ENCODE data around the gene HIVEP3.

GRCh38 chr1:41876576-41877445, 41.9 kb downstream of the HIVEP3 start:
- TF ChIP-seq, protein P1, sequence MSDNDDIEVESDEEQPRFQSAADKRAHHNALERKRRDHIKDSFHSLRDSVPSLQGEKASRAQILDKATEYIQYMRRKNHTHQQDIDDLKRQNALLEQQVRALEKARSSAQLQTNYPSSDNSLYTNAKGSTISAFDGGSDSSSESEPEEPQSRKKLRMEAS (IDR thresholded peaks at IDR 0.05) = no peak
- TF ChIP-seq TCF12 (IDR thresholded peaks at IDR 0.05; ENCODE audit: low read depth) (no peak), CREB1 (IDR thresholded peaks at IDR 0.05; ENCODE audit: low read depth) (no peak), TAF1 (IDR thresholded peaks at IDR 0.05; ENCODE audit: low read depth) (no peak), YY1 (IDR thresholded peaks at IDR 0.05; ENCODE audit: low read depth) (no peak), RAD21 (IDR thresholded peaks at IDR 0.05; ENCODE audit: low read depth) (no peak), EP300 (IDR thresholded peaks at IDR 0.05; ENCODE audit: borderline replicate concordance) (no peak), FOXM1 (IDR thresholded peaks at IDR 0.05; ENCODE audit: borderline replicate concordance, low read depth) (no peak), EGR1 (IDR thresholded peaks at IDR 0.05) (no peak), TEAD4 (IDR thresholded peaks at IDR 0.05) (no peak), USF1 (IDR thresholded peaks at IDR 0.05) (no peak)
- TF ChIP-seq, protein P2, sequence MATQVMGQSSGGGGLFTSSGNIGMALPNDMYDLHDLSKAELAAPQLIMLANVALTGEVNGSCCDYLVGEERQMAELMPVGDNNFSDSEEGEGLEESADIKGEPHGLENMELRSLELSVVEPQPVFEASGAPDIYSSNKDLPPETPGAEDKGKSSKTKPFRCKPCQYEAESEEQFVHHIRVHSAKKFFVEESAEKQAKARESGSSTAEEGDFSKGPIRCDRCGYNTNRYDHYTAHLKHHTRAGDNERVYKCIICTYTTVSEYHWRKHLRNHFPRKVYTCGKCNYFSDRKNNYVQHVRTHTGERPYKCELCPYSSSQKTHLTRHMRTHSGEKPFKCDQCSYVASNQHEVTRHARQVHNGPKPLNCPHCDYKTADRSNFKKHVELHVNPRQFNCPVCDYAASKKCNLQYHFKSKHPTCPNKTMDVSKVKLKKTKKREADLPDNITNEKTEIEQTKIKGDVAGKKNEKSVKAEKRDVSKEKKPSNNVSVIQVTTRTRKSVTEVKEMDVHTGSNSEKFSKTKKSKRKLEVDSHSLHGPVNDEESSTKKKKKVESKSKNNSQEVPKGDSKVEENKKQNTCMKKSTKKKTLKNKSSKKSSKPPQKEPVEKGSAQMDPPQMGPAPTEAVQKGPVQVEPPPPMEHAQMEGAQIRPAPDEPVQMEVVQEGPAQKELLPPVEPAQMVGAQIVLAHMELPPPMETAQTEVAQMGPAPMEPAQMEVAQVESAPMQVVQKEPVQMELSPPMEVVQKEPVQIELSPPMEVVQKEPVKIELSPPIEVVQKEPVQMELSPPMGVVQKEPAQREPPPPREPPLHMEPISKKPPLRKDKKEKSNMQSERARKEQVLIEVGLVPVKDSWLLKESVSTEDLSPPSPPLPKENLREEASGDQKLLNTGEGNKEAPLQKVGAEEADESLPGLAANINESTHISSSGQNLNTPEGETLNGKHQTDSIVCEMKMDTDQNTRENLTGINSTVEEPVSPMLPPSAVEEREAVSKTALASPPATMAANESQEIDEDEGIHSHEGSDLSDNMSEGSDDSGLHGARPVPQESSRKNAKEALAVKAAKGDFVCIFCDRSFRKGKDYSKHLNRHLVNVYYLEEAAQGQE (IDR thresholded peaks at IDR 0.05; ENCODE audit: low read depth) = no peak
